Measurements from ENCODE around the gene TNNC1. TPM values are rescaled to one million over a fixed set of nuclear protein-coding genes. Genes with fewer than 3 reads are reported as not detected.

Gene TNNC1
- total and polyA plus RNA-seq, 2 donors (not counting 1 experiment from before 2014, with no cell fraction given): 0.33 to 0.69 TPM

- H4K20me1 ChIP-seq (ENCODE audit: control insufficient read depth, extremely low read depth, insufficient read depth, low read length): no peaks in the 10 kb centered on the region
- no peak overlapping the region for H3K4me2 ChIP-seq (ENCODE audit: extremely low read depth, insufficient read depth, low read length)
- no peak overlapping the region for H3K4me3 ChIP-seq (replicated peaks in 1 of 4; ENCODE audit: control extremely low read depth in 1 of 4, insufficient read depth in 1 of 4, low read depth in 3 of 4, low read length in 4 of 4)
- H2AFZ ChIP-seq (ENCODE audit: low read length): no peak overlapping the region
- H3K4me1 ChIP-seq (ENCODE audit: control insufficient read depth, extremely low read depth, insufficient read depth, low read length): no peaks in the 10 kb centered on the region
- H3K27me3 ChIP-seq (ENCODE audit: control insufficient read depth, insufficient read depth, low read length): peaks cover 9% of the 10 kb centered on the region
- H3K36me3 ChIP-seq (ENCODE audit: control insufficient read depth, insufficient read depth, low read length): no peaks in the 10 kb centered on the region
- H3K27ac ChIP-seq (ENCODE audit: insufficient read depth, low read length): no peak overlapping the region
- no peaks in the 10 kb centered on the region for H3K79me2 ChIP-seq (ENCODE audit: control insufficient read depth, insufficient read depth, low read length)
- H3K9me3 ChIP-seq (ENCODE audit: control insufficient read depth, insufficient read depth, low read depth, low read length): no peaks in the 10 kb centered on the region
- H3K9ac ChIP-seq (ENCODE audit: insufficient read depth, low read length): no peak overlapping the region
- DNase-seq (ENCODE audit: low read depth in 2 of 2): peak in 1 of 2 donors; percentile 77
- TF ChIP-seq EZH2 (IDR thresholded peaks at IDR 0.05; ENCODE audit: low read length, missing control alignments): no peak
- TF ChIP-seq, protein P1, sequence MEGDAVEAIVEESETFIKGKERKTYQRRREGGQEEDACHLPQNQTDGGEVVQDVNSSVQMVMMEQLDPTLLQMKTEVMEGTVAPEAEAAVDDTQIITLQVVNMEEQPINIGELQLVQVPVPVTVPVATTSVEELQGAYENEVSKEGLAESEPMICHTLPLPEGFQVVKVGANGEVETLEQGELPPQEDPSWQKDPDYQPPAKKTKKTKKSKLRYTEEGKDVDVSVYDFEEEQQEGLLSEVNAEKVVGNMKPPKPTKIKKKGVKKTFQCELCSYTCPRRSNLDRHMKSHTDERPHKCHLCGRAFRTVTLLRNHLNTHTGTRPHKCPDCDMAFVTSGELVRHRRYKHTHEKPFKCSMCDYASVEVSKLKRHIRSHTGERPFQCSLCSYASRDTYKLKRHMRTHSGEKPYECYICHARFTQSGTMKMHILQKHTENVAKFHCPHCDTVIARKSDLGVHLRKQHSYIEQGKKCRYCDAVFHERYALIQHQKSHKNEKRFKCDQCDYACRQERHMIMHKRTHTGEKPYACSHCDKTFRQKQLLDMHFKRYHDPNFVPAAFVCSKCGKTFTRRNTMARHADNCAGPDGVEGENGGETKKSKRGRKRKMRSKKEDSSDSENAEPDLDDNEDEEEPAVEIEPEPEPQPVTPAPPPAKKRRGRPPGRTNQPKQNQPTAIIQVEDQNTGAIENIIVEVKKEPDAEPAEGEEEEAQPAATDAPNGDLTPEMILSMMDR (conservative IDR thresholded peaks at IDR 0.05 in 1 of 2, IDR thresholded peaks at IDR 0.05 in 1 of 2; ENCODE audit: low read depth in 1 of 2, low read length in 2 of 2): no peak
These were observed 17.2 kb downstream of the TNNC1 start for GRCh38 chr3:52436500-52437149.

GRCh38 chr3:52435246-52436101, 18.4 kb downstream of the TNNC1 start:
- no peaks in the 10 kb centered on the region for H3K9me3 ChIP-seq (ENCODE audit: control insufficient read depth, insufficient read depth, low read depth, low read length)
- H2AFZ ChIP-seq (ENCODE audit: low read length): no peak overlapping the region
- TF ChIP-seq EZH2 (IDR thresholded peaks at IDR 0.05; ENCODE audit: low read length, missing control alignments): no peak
- TF ChIP-seq, protein P1 (conservative IDR thresholded peaks at IDR 0.05 in 1 of 2, IDR thresholded peaks at IDR 0.05 in 1 of 2; ENCODE audit: low read depth in 1 of 2, low read length in 2 of 2): no peak
- H3K27me3 ChIP-seq (ENCODE audit: control insufficient read depth, insufficient read depth, low read length): peaks cover 9% of the 10 kb centered on the region
- H3K79me2 ChIP-seq (ENCODE audit: control insufficient read depth, insufficient read depth, low read length): no peaks in the 10 kb centered on the region
- H3K4me2 ChIP-seq (ENCODE audit: extremely low read depth, insufficient read depth, low read length): no peak overlapping the region
- H3K36me3 ChIP-seq (ENCODE audit: control insufficient read depth, insufficient read depth, low read length): no peaks in the 10 kb centered on the region
- H3K9ac ChIP-seq (ENCODE audit: insufficient read depth, low read length): no peak overlapping the region
- no peak overlapping the region for H3K27ac ChIP-seq (ENCODE audit: insufficient read depth, low read length)
- DNase-seq (ENCODE audit: low read depth in 2 of 2): no peak
- no peaks in the 10 kb centered on the region for H4K20me1 ChIP-seq (ENCODE audit: control insufficient read depth, extremely low read depth, insufficient read depth, low read length)
- H3K4me1 ChIP-seq (ENCODE audit: control insufficient read depth, extremely low read depth, insufficient read depth, low read length): no peaks in the 10 kb centered on the region
- no peak overlapping the region for H3K4me3 ChIP-seq (replicated peaks in 1 of 4; ENCODE audit: control extremely low read depth in 1 of 4, insufficient read depth in 1 of 4, low read depth in 3 of 4, low read length in 4 of 4)

GRCh38 chr3:52434491-52435115, 19.2 kb downstream of the TNNC1 start:
- Histone ChIP-seq H3K79me2 (ENCODE audit: control insufficient read depth, insufficient read depth, low read length) (no peaks in the 10 kb centered on the region), H2AFZ (ENCODE audit: low read length) (no peak overlapping the region)

More at GRCh38 chr3:52434491-52435115, 19.2 kb downstream of the TNNC1 start:
- Histone ChIP-seq H3K4me1 (ENCODE audit: control insufficient read depth, extremely low read depth, insufficient read depth, low read length) (no peaks in the 10 kb centered on the region), H3K27me3 (ENCODE audit: control insufficient read depth, insufficient read depth, low read length) (peaks cover 9% of the 10 kb centered on the region), H3K4me2 (ENCODE audit: extremely low read depth, insufficient read depth, low read length) (no peak overlapping the region), H3K27ac (ENCODE audit: insufficient read depth, low read length) (no peak overlapping the region), H3K9me3 (ENCODE audit: control insufficient read depth, insufficient read depth, low read depth, low read length) (no peaks in the 10 kb centered on the region), H3K9ac (ENCODE audit: insufficient read depth, low read length) (no peak overlapping the region), H3K36me3 (ENCODE audit: control insufficient read depth, insufficient read depth, low read length) (no peaks in the 10 kb centered on the region), H3K4me3 (replicated peaks in 1 of 4; ENCODE audit: control extremely low read depth in 1 of 4, insufficient read depth in 1 of 4, low read depth in 3 of 4, low read length in 4 of 4) (no peak overlapping the region), H4K20me1 (ENCODE audit: control insufficient read depth, extremely low read depth, insufficient read depth, low read length) (no peaks in the 10 kb centered on the region)
- TF ChIP-seq, protein P1 (conservative IDR thresholded peaks at IDR 0.05 in 1 of 2, IDR thresholded peaks at IDR 0.05 in 1 of 2; ENCODE audit: low read depth in 1 of 2, low read length in 2 of 2): no peak
- no peak for TF ChIP-seq EZH2 (IDR thresholded peaks at IDR 0.05; ENCODE audit: low read length, missing control alignments)
- no peak for DNase-seq (ENCODE audit: low read depth in 2 of 2)
